GM12892 (cell line): ENCODE data around the gene SZT2.

ENCODE experiments used
- DNase-seq: peaks from one replicate; pipeline ENCODE4 v3.0.0; 2011; ENCODE audit not compliant: insufficient read length
- FAIRE-seq: peaks from 2 replicates; lab custom pipeline; 2011; peaks lifted over from hg19 to GRCh38; lab: Jason Lieb, UNC
- POLR2A ChIP-seq: IDR thresholded peaks from 2 replicates; pipeline ENCODE4 v1.6.1; 2011; ENCODE audit warnings: low read depth, low read length, control low read depth
- POLR2AphosphoS5 ChIP-seq: IDR thresholded peaks from 2 replicates; pipeline ENCODE4 v1.6.1; 2011; ENCODE audit warnings: low read depth, low read length, control low read depth
- TAF1 ChIP-seq: IDR thresholded peaks from 2 replicates; pipeline ENCODE4 v1.6.1; 2011; ENCODE audit warnings: low read depth, mild to moderate bottlenecking, control low read depth, low read length, borderline replicate concordance

Gene SZT2

DNA sequence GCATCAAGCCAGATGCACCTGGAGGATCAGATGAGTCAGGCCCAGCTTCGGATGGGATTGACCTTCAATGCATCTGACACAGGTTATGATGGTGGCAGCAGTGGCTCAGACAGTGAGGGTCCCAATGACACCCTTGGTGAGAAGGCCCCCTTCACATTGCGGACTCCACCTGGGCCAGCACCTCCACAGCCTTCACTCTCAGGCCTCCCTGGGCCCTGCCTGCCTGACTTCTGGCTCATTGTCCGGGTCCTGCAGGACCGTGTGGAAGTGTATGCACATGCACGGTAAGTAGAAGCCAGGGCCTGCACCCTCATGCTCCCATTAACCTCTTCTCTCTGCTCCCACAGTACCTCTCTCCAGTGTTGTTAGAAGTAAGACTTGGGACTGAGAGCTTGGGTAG lies 43.2 kb downstream of the SZT2 start:
- FAIRE-seq, result no peak
- DNase-seq, result no peak
- TF ChIP-seq POLR2AphosphoS5, result no peak
- no peak for TF ChIP-seq TAF1
- no peak for TF ChIP-seq POLR2A

DNA sequence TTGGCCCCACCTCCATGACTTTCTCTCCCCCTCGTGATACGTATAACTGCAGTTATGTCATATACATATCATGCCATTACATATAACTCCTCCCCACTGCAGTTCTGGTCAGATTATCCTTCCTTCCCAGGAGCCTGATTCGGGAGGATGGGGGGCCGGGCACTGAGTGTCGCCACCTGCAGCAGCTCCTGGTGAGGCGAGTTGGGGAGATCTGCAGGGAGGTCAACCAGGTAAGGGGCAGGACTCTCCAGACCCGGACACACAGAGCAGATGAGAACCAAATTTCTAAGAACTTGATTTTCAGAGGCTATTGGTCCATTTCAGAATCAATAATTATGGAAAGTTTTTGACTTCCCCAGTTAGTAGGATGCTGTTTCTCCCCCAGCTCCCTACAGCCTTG lies 44.6 kb downstream of the SZT2 start:
- TF ChIP-seq TAF1 (no peak), POLR2AphosphoS5 (no peak), POLR2A (no peak)
- FAIRE-seq, result no peak

DNA sequence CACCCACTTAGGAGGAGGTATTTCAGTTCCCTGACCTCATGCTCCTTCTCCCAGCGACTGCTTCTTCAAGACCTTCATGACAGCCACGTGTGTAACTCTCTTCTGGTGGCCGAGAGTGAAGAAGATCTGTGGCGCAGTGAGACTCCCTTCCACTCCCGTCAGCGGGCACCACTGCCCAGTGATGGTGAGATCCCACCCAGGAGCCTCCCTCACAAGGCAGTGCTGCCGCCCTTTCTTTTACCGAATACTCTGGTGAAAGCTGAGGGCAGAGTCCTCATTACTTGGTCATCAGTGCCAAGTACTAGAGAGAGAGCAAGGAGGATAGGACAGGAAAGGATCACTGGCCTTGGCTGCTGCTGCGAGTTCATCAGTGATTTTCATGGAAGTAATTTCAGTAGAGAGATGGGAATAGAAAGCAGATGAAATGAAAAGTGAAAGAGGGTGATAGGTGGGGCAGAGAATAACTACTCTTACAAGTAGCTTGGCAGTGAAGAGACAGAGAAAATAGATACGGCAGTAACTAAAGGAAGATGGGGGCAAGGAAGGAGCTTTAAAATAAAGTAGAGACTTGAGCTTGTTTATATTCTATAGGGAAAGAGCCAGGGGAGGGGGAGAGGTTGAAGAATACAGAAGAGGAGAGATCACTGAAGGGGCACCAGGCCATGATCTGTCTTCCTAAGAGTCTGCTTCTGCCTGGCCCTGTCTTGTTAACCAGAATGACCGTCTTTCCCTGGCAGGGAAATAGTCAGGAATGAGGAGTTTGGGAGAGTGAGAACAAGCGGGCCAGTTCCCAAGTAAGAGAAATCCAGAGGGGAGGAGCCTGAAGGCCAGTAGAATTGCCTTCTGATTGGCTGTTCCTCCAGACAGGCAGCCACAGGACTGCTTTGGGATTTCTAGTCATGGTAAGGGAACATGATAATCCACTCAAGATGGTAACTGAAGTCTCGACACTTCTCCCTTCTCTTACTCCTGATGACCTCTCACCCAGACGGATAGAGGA lies 45.7 kb downstream of the SZT2 start:
- TF ChIP-seq POLR2A, result no peak
- no peak for TF ChIP-seq TAF1
- no peak for TF ChIP-seq POLR2AphosphoS5
- no peak for FAIRE-seq
- DNase-seq, result no peak

More for the DNA sequence above, 44.6 kb downstream of the SZT2 start:
- DNase-seq, result no peak

DNA sequence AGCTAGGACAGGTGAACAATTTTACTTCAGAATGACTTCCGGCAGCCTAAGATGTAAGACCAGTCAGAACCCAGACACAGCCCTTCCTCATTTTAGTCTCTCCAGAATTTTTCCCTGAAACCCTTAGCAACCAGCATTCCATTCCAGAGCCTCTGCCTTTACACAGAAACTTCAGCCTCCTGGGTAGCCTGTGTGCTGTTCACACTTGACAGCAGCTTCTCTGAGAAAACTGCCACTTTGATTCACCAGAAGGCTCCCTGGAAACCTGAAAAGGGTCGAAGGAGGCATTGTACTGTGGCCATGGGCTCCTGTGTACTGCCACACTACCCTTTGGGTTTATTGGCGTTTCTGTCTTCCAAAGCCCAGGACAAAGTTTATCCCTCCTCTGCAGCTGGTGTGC lies 46.7 kb downstream of the SZT2 start:
- FAIRE-seq, result no peak

DNA sequence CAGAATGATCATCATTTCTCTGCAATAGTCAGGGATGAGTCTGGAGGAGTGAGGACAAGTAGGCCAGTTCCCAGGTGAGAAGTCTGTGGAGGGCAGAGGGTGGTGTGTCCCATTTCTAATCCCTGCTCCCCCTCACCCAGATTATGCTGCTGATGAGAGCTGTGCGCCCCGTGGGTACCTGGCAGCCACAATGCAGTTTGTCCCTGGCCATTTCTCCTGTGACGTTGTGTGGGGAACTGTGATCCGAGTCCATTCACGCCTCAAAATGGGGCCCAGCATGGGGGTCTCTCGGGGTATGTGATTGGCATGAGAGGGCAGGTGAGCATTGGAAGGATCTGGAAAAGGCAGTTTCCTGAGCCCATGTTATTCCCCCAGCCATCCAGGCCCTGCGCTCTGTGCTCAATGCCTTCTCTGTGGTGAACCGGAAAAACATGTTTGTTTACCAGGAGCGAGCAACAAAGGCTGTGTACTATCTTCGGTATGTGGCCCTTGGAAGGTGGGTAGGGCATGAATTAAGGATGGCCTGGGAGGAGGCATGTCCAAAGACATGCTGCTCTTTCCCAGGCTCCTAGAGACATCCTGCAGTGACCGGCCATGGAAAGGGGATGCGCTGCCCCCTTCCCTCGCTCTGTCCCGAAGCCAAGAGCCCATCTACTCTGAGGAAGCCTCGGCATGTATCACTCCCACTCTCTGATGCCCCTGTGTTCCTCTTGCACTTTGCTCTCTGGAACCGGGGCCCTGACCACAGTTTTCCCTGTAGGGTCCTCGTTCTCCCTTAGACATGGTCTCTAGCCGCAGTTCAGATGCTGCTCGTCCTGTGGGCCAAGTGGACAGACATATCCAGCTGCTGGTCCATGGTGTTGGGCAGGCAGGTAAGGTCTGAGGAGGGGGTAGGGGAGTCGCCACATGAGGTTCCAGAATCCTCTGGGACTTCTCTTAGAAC lies 47.6 kb downstream of the SZT2 start:
- TF ChIP-seq POLR2AphosphoS5 (no peak), POLR2A (no peak), TAF1 (no peak)
- DNase-seq, result no peak
- FAIRE-seq, result no peak

More for the DNA sequence above, 46.7 kb downstream of the SZT2 start:
- TF ChIP-seq TAF1, result no peak
- no peak for TF ChIP-seq POLR2A
- no peak for TF ChIP-seq POLR2AphosphoS5
- no peak for DNase-seq

DNA sequence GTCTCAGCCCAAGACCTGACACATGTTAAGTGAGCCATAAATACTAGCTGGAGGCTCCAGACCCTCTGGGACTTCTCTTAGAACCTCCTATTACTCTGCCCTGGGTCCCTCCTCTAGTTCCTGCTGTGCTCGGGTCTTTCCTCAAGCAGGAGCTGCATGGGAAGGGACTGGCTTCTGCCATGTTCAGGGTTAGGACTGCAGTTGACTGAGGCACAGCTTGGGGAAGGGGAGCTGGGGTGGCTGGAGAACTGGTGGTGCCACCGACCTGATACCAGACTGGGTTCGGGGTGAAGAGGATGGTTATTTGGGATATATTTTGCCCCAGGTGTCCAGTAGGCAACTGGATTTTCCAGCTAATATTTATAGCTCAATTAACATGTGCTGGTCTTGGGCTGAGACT lies 48.3 kb downstream of the SZT2 start:
- DNase-seq (no peak), FAIRE-seq (no peak)
- TF ChIP-seq TAF1 (no peak), POLR2A (no peak), POLR2AphosphoS5 (no peak)

DNA sequence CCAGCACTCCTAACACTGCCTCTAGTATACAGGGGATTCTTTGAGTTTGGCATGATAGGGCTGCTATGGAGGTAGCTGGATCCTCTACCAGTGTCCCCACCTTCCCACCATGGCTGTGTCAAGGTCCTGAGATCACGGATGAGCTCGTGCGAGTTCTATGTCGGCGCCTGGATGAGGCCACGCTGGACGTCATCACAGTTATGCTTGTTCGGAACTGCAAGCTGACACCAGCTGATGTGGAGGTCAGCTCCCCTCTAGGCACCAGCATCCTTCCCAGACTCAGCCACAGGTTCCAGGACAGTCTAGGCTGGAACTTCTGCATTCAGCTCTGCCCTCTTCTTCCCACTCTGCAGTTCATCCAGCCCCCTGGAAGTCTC lies 48.9 kb downstream of the SZT2 start:
- TF ChIP-seq POLR2AphosphoS5 (no peak), TAF1 (no peak), POLR2A (no peak)
- FAIRE-seq, result no peak

DNA sequence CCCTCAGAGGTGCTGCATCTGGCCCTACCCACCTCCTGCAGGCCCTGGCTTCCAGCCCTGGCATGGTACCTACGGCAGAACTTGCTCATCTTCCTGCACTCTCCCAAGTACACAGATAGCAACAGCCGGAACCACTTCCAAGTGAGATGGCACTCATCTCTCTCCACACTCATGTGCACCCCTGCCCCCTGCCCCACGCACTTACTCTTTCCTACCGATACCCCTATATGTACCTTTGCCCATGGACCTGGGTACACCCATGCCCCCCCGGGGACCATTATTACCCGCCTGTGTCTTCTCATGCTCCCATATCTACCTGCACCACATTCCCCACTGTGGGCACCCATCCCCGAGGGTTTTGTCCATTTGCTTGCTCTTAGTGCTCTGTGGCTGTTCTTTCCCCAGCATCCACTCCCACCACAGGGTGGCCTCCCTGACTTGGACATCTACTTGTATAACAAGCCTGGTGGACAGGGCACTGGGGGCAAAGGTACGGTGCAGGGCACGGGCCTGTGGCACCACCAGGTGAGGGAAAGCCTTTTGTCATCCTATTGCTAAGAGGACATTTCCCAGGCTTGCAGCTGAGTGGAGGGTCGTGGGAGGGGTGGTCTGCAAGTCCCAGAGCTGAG lies 49.4 kb downstream of the SZT2 start:
- no peak for DNase-seq
- FAIRE-seq, result no peak
- no peak for TF ChIP-seq TAF1
- no peak for TF ChIP-seq POLR2A
- TF ChIP-seq POLR2AphosphoS5, result no peak

More for the DNA sequence above, 48.9 kb downstream of the SZT2 start:
- no peak for DNase-seq

DNA sequence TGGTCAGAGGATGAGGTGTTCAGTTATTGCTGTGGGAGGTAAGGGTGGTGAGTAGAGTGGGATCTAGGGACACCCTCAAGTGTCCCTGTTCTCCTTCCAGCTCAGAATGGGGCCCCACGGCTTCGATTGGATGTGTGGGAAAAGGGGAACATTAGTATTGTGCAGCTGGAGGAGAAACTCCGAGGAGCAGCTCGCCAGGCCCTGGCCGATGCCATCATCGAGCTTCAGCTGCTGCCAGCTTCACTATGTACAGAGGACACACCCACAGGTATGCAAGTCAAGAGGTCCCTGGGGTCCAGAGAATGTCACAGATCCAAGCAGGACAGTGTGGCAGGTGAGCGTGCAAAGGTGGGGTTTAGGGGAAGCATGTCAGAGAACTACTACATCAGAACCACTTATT lies 50.1 kb downstream of the SZT2 start:
- no peak for TF ChIP-seq POLR2A
- TF ChIP-seq POLR2AphosphoS5, result no peak
- no peak for TF ChIP-seq TAF1
- no peak for DNase-seq
- FAIRE-seq, result no peak

DNA sequence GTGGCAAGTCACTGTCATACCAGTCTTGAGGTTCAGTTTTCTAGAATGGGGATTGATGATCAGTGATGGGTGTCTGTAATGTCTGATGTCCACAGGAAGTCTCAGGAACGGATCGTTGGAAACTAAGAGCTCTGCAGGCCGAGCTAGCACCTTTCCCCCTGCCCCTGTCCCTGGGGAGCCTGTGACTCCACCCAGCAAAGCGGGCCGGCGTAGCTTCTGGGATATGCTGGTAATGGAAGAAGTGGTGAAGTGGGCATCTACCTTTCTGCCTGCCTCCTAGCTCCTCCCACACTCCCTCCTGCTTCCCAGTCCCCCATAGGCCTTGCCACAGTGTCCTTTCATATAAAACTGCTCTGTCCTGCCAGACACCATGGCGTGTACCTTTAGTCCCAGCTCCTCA lies 50.7 kb downstream of the SZT2 start:
- DNase-seq (no peak), FAIRE-seq (no peak)
- TF ChIP-seq TAF1, result no peak

DNA sequence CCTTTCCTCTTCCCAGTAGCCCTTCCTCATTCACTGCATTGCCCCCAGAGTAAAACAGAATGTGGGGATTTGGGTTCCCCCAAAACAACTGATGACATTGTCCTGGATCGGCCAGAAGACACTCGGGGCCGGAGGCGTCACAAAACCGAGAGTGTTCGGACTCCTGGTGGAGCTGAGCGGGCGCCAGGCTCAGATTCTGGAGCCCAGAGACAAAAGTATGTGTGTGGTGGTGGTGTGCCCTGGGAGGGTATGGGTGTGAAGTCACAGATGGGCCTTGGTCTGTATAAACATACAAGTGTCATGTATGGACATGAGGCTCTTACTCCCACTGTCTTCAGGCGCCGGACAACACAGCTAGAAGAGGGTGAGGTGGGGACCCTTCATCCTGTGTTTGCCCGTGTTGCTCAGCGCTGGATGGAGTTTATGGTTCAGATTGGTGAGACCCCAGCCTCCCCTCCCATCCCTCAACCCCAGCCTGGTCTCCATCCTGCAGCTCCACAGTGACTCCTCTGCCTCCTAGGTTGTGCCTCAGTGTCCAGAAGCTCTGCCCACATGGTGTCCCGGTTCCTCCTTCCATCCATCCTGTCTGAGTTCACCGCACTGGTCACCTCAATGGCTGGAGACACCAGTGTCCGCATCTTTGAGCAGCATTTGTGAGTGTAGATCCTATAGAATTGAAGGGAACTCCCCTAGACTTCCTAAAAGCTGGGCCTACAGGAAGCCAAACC lies 51.6 kb downstream of the SZT2 start:
- DNase-seq (no peak), FAIRE-seq (no peak)
- TF ChIP-seq POLR2AphosphoS5 (no peak), POLR2A (no peak), TAF1 (no peak)
